Suprapubic skin (tissue), 4 donors: ENCODE measurements around the gene INSC. TPM values are rescaled to one million over a fixed set of nuclear protein-coding genes. Genes with fewer than 3 reads are reported as not detected.

Source experiments
- DNase-seq, 2 donors: peaks; one replicate each; pipeline ENCODE4 v3.0.0-alpha.2; 2019; ENCODE audit warnings: low spot score in 2 of 2
- H3K27ac ChIP-seq: fragments of 200-600 bp; sonication (generic); one replicate; pipeline ENCODE4 v1.5.1; 2019
- H3K27me3 ChIP-seq: fragments of 200-600 bp; sonication (generic); one replicate; pipeline ENCODE4 v1.5.1; 2019
- H3K36me3 ChIP-seq: fragments of 200-600 bp; sonication (generic); one replicate; pipeline ENCODE4 v1.5.1; 2019
- H3K4me1 ChIP-seq: fragments of 200-600 bp; sonication (generic); one replicate; pipeline ENCODE4 v1.5.1; 2019
- H3K4me3 ChIP-seq: fragments of 200-600 bp; sonication (generic); one replicate; pipeline ENCODE4 v1.5.1; 2019; ENCODE audit warnings: mild to moderate bottlenecking
- H3K9me3 ChIP-seq: fragments of 200-600 bp; sonication (generic); one replicate; pipeline ENCODE4 v1.5.1; 2019
- CTCF ChIP-seq, 2 donors: fragments of 200-600 bp in 1 of 2; fragments of 450-650 bp in 1 of 2; sonication (generic) in 1 of 2; IDR thresholded peaks; one replicate each; pipeline ENCODE4 v1.5.1; 2016 to 2019; ENCODE audit warnings: antibody characterized with exemption in 2 of 2, mild to moderate bottlenecking in 1 of 2, moderate library complexity in 1 of 2
- EP300 ChIP-seq: sonication (generic); formaldehyde crosslinking; IDR thresholded peaks from one replicate; pipeline ENCODE4 v1.6.1; 2017; ENCODE audit warnings: antibody characterized with exemption
- POLR2A ChIP-seq, 2 donors: fragments of 450-650 bp; IDR thresholded peaks; one replicate each; pipeline ENCODE4 v1.6.1; 2017; ENCODE audit warnings: antibody characterized with exemption in 2 of 2, mild to moderate bottlenecking in 2 of 2, moderate library complexity in 2 of 2
- POLR2AphosphoS5 ChIP-seq, 3 donors: sonication (generic); formaldehyde crosslinking; IDR thresholded peaks; one replicate each; pipeline ENCODE4 v1.6.1; 2017; ENCODE audit warnings: antibody characterized with exemption in 3 of 3
- WGBS: methylation state at CpG from one replicate; pipeline ENCODE4 v1.1.5; 2018; 5-methylcytosine and 5-hydroxymethylcytosine counted together
- total RNA-seq, 4 donors: library from RNA; depleted of rRNA; stranded (reverse); fragments of >200 nt; gene quantifications; one replicate each; pipeline ENCODE4 v1.1.0, GENCODE V29; 2016

INSC gene
- total RNA-seq, 4 donors from 2014 or later = 0.16 to 0.34 (median 0.32) TPM; not detected in 1

GRCh38 chr11:15177491-15177890 is 62.8 kb downstream of the INSC start:
- DNase-seq = no peak
- Histone ChIP-seq H3K36me3 (no peaks in the 10 kb centered on the region), H3K4me1 (no peaks in the 10 kb centered on the region), H3K27ac (no peak overlapping the region), H3K27me3 (no peaks in the 10 kb centered on the region), H3K9me3 (no peaks in the 10 kb centered on the region), H3K4me3 (no peak overlapping the region)
- 90% methylated on average over 2 of the region's 2 CpGs for WGBS
- TF ChIP-seq POLR2A (IDR thresholded peaks at IDR 0.05) (no peak), POLR2AphosphoS5 (IDR thresholded peaks at IDR 0.05) (no peak), EP300 (no peak), CTCF (IDR thresholded peaks at IDR 0.05) (no peak)

GRCh38 chr11:15178214-15178613 is 63.5 kb downstream of the INSC start:
- DNase-seq = no peak
- TF ChIP-seq EP300 = no peak
- TF ChIP-seq CTCF (IDR thresholded peaks at IDR 0.05) = no peak
- TF ChIP-seq POLR2A (IDR thresholded peaks at IDR 0.05) = no peak
- no peak for TF ChIP-seq POLR2AphosphoS5 (IDR thresholded peaks at IDR 0.05)
- 100% methylated on average over 3 of the region's 3 CpGs for WGBS

DNA sequence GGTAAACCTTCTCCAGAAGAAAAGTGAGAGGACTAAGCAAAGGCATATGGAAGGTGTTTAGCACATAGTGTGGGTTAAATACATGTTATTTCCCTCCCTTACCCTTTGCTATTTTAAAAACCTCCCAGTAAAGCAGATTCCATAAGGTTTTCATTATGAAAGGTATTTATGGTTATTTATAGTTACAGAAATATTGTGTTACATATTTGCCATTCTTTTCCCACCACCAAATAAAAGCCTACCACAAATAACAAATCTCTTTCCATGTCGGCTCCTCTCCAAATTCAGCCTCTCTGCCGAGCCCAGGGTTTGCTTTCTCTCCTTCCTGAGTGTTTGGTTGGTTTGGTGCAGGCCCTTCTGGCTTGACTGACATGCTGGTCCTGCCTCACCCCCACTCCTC is 64.4 kb downstream of the INSC start:
- DNase-seq = no peak
- 54% methylated on average over 2 of the region's 2 CpGs for WGBS
- no peak overlapping the region for H3K27ac ChIP-seq
- H3K36me3 ChIP-seq = no peaks in the 10 kb centered on the region
- H3K27me3 ChIP-seq = no peaks in the 10 kb centered on the region
- H3K4me3 ChIP-seq = no peak overlapping the region
- H3K4me1 ChIP-seq = no peaks in the 10 kb centered on the region
- H3K9me3 ChIP-seq = no peaks in the 10 kb centered on the region
- TF ChIP-seq POLR2AphosphoS5 (IDR thresholded peaks at IDR 0.05) (no peak), POLR2A (IDR thresholded peaks at IDR 0.05) (no peak), CTCF (IDR thresholded peaks at IDR 0.05) (no peak), EP300 (no peak)

More at GRCh38 chr11:15178214-15178613, 63.5 kb downstream of the INSC start:
- H3K4me1 ChIP-seq = no peaks in the 10 kb centered on the region
- H3K4me3 ChIP-seq = no peak overlapping the region
- H3K27ac ChIP-seq = no peak overlapping the region
- H3K9me3 ChIP-seq = no peaks in the 10 kb centered on the region
- no peaks in the 10 kb centered on the region for H3K27me3 ChIP-seq
- no peaks in the 10 kb centered on the region for H3K36me3 ChIP-seq

DNA sequence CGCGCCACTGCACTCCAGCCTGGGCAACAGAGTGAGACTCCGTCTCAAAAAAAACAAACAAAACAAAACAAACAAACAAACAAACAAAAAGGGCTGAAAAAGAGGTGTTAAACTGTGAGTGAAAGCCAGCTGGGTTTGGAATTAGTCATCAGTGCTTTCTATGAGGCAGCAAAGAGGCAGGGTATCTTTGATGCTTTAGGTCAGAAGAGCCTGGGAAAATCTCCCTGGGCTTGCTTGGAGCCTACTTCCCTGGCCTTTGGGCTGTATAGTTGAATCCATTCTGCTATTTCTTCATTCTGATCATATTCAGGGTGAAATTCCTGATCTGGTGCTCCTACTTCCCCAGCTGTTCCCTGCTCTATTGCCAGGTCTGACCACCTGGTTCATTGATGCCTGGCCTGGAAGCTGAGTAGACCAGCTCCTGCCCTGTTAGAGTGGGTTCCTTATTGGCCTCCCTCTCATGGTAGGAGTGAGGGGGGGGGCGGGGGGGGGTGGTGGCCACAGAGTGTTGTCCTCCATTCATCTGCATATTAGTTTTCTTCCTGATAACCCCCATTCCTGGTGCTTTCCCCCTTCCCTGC is 65.6 kb downstream of the INSC start:
- WGBS = 64% methylated on average over 4 of the region's 4 CpGs
- Histone ChIP-seq H3K36me3 (no peaks in the 10 kb centered on the region), H3K27ac (no peak overlapping the region), H3K27me3 (no peaks in the 10 kb centered on the region), H3K9me3 (no peaks in the 10 kb centered on the region), H3K4me1 (no peaks in the 10 kb centered on the region), H3K4me3 (no peak overlapping the region)
- no peak for DNase-seq
- no peak for TF ChIP-seq CTCF (IDR thresholded peaks at IDR 0.05)
- no peak for TF ChIP-seq POLR2AphosphoS5 (IDR thresholded peaks at IDR 0.05)
- TF ChIP-seq POLR2A (IDR thresholded peaks at IDR 0.05) = no peak
- no peak for TF ChIP-seq EP300

GRCh38 chr11:15182372-15182771 is 67.6 kb downstream of the INSC start:
- Histone ChIP-seq H3K4me3 (no peak overlapping the region), H3K27ac (no peak overlapping the region), H3K4me1 (no peaks in the 10 kb centered on the region), H3K9me3 (no peaks in the 10 kb centered on the region), H3K27me3 (no peaks in the 10 kb centered on the region), H3K36me3 (no peaks in the 10 kb centered on the region)
- TF ChIP-seq POLR2A (IDR thresholded peaks at IDR 0.05) = no peak
- TF ChIP-seq EP300 = no peak
- no peak for TF ChIP-seq CTCF (IDR thresholded peaks at IDR 0.05)
- DNase-seq = no peak
- WGBS = 69% methylated on average over 1 of the region's 1 CpG
